ENCODE results near the gene SLFN11. TPM values are rescaled to one million over a fixed set of nuclear protein-coding genes. Genes with fewer than 3 reads are reported as not detected.
A peak's percentile ranks its signal among the peaks of the same experiment; 100 is the strongest.

The SLFN11 gene
- total and polyA plus RNA-seq, 2 of the 4 experiments (the other 2 are of a cell fraction) = 29.9 to 144 TPM

DNA sequence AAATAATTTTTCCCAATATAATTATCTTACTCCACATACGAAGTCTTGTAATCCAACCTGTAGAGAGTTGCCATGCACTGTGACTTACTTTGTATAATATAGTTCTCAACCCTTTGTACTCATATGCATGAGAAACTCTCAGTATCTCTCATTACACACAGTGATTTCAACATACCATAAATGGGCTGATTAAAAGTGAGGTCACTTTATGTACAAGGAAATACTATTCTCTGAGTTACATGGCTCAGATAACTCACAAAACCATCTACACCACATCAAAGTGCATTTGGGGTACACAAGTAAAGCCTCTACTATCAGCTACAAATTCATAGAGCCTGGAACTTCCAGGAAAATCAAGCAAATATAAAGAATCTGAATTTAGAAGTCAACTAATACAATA, 30.9 kb upstream of the SLFN11 start:
- no CpG with 5 or more reads among the region's 1 CpG for WGBS, 2 experiments (ENCODE audit: extremely low coverage in 2 of 2, insufficient read length in 1 of 2)
- in situ Hi-C loops (cut with MboI; ENCODE audit: low sequenced_read_pairs) (no loop called here), dilution Hi-C loops (cut with HindIII; ENCODE audit: low sequenced_read_pairs, unreplicated experiment) (no loop called here), intact Hi-C loops (cut with micrococcal nuclease) (no loop called here)
- no peak overlapping the region for H3K9ac ChIP-seq (ENCODE audit: low read depth, low read length)
- no peak overlapping the region for H2BK120ac ChIP-seq (ENCODE audit: low read depth, low read length)
- no peak overlapping the region for H3K27ac ChIP-seq (ENCODE audit: insufficient read depth, low read length)
- no peaks in the 10 kb centered on the region for H4K20me1 ChIP-seq (ENCODE audit: insufficient read depth, low read length)
- no peak overlapping the region for H2AFZ ChIP-seq (replicated peaks; ENCODE audit: low read length, poor library complexity)
- no peak overlapping the region for H2AK5ac ChIP-seq (ENCODE audit: low read depth, low read length)
- no peak overlapping the region for H3K4ac ChIP-seq (ENCODE audit: low read depth, low read length)
- no peaks in the 10 kb centered on the region for H3K9me3 ChIP-seq (ENCODE audit: control insufficient read depth, insufficient read depth, low read length)
- no peak overlapping the region for H3K14ac ChIP-seq (replicated peaks; ENCODE audit: low read depth, low read length)
- H3K56ac ChIP-seq (ENCODE audit: extremely low read depth, insufficient read depth, low read length) = no peak overlapping the region
- H3K18ac ChIP-seq (ENCODE audit: low read depth, low read length) = no peak overlapping the region
- no peak for TF ChIP-seq RAD21 (IDR thresholded peaks at IDR 0.05; ENCODE audit: low read length)
- no peak for TF ChIP-seq NFE2L2 (IDR thresholded peaks at IDR 0.05; ENCODE audit: low read depth, low read length)
- no peak for TF ChIP-seq FOS (IDR thresholded peaks at IDR 0.05; ENCODE audit: low read depth, low read length)
- no peak for TF ChIP-seq MXI1 (IDR thresholded peaks at IDR 0.05; ENCODE audit: borderline replicate concordance, low read depth, low read length)
- no peak for TF ChIP-seq RCOR1 (IDR thresholded peaks at IDR 0.05; ENCODE audit: insufficient replicate concordance, low read length)
- TF ChIP-seq RFX5 (IDR thresholded peaks at IDR 0.05; ENCODE audit: low read depth, low read length) = no peak
- TF ChIP-seq POLR2A (IDR thresholded peaks at IDR 0.05; ENCODE audit: low read depth, low read length) = no peak
- TF ChIP-seq, protein P1, sequence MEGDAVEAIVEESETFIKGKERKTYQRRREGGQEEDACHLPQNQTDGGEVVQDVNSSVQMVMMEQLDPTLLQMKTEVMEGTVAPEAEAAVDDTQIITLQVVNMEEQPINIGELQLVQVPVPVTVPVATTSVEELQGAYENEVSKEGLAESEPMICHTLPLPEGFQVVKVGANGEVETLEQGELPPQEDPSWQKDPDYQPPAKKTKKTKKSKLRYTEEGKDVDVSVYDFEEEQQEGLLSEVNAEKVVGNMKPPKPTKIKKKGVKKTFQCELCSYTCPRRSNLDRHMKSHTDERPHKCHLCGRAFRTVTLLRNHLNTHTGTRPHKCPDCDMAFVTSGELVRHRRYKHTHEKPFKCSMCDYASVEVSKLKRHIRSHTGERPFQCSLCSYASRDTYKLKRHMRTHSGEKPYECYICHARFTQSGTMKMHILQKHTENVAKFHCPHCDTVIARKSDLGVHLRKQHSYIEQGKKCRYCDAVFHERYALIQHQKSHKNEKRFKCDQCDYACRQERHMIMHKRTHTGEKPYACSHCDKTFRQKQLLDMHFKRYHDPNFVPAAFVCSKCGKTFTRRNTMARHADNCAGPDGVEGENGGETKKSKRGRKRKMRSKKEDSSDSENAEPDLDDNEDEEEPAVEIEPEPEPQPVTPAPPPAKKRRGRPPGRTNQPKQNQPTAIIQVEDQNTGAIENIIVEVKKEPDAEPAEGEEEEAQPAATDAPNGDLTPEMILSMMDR (conservative IDR thresholded peaks at IDR 0.05; ENCODE audit: low read depth, low read length) = no peak
- no peak for TF ChIP-seq MAZ (IDR thresholded peaks at IDR 0.05; ENCODE audit: borderline replicate concordance, low read depth, low read length)
- no peak for TF ChIP-seq CHD1 (IDR thresholded peaks at IDR 0.05; ENCODE audit: low read depth, low read length)
- no peak for TF ChIP-seq BHLHE40 (IDR thresholded peaks at IDR 0.05; ENCODE audit: low read depth, low read length)
- TF ChIP-seq, protein P2, sequence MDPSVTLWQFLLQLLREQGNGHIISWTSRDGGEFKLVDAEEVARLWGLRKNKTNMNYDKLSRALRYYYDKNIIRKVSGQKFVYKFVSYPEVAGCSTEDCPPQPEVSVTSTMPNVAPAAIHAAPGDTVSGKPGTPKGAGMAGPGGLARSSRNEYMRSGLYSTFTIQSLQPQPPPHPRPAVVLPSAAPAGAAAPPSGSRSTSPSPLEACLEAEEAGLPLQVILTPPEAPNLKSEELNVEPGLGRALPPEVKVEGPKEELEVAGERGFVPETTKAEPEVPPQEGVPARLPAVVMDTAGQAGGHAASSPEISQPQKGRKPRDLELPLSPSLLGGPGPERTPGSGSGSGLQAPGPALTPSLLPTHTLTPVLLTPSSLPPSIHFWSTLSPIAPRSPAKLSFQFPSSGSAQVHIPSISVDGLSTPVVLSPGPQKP (IDR thresholded peaks at IDR 0.05; ENCODE audit: borderline replicate concordance, low read depth, low read length) = no peak
- no peaks in the 10 kb centered on the region for H3K79me1 ChIP-seq (ENCODE audit: low read depth in 1 of 2, low read length in 2 of 2)
- H4K5ac ChIP-seq (ENCODE audit: low read depth, low read length) = no peak overlapping the region
- no TSS peak for BruUV-seq (replicated peaks)
- no peak overlapping the region for H3K4me3 ChIP-seq (ENCODE audit: insufficient read depth, low read depth, low read length)
- no peak overlapping the region for H4K91ac ChIP-seq (ENCODE audit: insufficient read depth, low read depth, low read length)
- DNase-seq (peak; percentile 5), ATAC-seq (ENCODE audit: low read depth) (no peak)
- no peaks in the 10 kb centered on the region for H3K4me1 ChIP-seq (ENCODE audit: control insufficient read depth, insufficient read depth, low read length)
- no peak overlapping the region for H4K8ac ChIP-seq (ENCODE audit: low read depth in 2 of 2, low read length in 2 of 2)
- CTCF ChIA-PET = no interaction called here
- H3K27me3 ChIP-seq (ENCODE audit: control insufficient read depth, insufficient read depth, low read length) = no peaks in the 10 kb centered on the region
- H2BK20ac ChIP-seq (ENCODE audit: low read depth, low read length) = no peak overlapping the region
- POLR2A ChIA-PET (ENCODE audit: unreplicated experiment) = no interaction called here
- H2BK15ac ChIP-seq (ENCODE audit: low read depth, low read length) = no peak overlapping the region
- H3K4me2 ChIP-seq (ENCODE audit: low read depth, low read length) = no peak overlapping the region
- H2BK5ac ChIP-seq (ENCODE audit: low read depth, low read length, poor library complexity, severe bottlenecking) = no peak overlapping the region
- peaks cover 12% of the 10 kb centered on the region; the same call in 1 of the 2 replicates for H3K36me3 ChIP-seq (ENCODE audit: control insufficient read depth, insufficient read depth, low read length)
- H3K23ac ChIP-seq (ENCODE audit: low read depth, low read length) = no peak overlapping the region
- no peak overlapping the region for H2AK9ac ChIP-seq (replicated peaks; ENCODE audit: low read depth, low read length, poor library complexity)
- H3K9me1 ChIP-seq (ENCODE audit: insufficient read depth, low read length) = no peaks in the 10 kb centered on the region

Data from IMR-90 (cell line).